ENCODE data around the gene KCNQ1.

The KCNQ1 gene

DNA sequence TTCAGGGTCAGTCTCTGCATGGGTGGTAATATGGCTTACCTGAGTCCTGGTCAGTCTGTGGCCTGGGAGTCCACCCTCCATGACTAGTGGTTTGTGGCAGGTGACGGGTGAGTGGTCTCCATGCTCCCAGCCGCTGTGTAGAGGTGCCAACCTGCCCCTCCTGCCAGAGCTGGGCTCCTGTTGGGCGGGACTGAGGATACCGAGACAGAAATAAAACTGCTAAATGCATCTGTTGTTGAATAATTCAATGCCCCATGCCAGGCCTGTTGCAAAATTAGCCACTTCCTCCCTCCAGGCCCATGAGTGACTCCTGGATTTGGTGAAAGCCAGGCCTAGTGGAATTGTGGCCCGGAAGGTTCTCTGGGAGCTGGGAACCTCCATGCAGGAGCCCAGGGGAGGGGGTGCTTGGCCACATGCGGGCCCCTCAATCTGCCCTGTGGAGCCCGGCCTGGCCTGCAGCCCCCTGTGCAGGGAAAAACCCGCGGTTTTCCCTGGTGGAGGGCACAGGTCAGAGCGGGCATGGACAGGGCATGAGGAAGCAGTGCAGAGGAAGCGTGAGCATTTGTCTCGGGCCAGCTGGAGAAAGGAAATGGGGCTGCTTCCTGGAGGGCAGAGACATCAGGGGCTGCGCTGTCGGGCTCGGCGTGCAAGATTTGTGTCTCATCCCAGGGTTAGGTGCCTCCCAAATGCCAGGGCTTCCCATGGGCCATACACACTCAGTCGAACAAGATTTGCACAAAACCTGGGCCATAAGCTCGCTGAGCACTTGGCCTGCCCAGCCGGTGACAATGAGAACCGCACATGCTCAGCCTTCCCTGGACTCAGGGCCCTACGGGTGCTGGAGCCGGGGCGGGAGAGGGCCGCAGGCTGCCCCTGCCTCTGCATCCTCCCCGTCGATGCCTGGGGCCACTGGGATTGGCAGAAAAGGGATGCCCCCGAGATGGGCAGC lies 66.9 kb downstream of the KCNQ1 start:
- Mint-ChIP-seq H3K9me3 (no peaks in the 10 kb centered on the region), H3K4me1 (peaks cover 22% of the 10 kb centered on the region), H3K27ac (no peak overlapping the region), H3K27me3 (no peaks in the 10 kb centered on the region), H3K36me3 (no peaks in the 10 kb centered on the region), H3K4me3 (no peak overlapping the region)

DNA sequence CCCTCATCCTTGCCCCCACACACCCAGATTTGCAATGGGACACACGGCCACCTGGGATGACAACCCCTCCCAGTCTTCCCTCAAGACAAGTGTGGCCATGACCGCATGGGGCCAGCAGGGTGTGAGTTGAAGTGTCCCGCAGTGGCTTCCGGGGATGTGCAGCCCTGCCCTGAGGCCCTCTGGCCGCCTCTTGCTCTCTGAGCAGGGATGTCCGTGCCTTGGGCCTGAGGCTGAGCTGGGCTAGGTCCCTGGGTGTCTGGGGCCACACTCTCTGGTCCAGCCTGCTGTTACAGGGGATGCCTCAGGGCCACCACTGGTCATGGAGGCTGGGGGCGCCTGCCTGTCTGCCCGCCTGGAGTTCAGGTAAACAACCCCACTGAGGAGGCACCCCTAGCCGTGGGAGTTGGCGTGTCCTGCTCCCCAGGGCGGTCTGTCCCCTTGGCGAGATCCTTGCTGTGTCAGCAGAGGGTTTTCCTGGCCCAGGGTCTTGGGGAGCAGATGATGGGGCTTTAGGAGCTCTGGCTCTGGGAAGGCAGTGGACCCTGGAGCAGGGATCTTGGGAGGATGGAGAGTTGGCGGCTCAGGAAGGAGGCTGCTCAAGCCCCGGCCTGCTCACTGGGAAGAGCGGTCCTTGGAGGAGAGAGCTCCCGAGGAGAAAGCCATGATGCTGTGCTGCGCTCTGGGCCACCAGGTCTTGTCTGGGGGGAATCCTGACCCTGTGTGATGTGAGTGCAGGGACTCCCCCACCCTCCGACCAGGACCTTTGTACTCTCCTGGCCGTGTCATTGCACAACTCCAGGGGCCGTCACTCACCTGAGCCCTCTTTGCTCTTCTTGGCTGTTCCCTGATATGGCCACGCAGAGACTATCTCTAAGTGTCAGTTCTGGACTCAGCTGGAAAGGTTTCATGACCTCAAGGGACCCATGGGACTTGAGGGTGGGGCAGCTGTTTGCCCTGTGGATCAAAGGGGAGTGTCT lies 67.9 kb downstream of the KCNQ1 start:
- no peak overlapping the region for H3K27ac Mint-ChIP-seq
- H3K4me1 Mint-ChIP-seq, result peaks cover 12% of the 10 kb centered on the region
- no peak overlapping the region for H3K4me3 Mint-ChIP-seq

DNA sequence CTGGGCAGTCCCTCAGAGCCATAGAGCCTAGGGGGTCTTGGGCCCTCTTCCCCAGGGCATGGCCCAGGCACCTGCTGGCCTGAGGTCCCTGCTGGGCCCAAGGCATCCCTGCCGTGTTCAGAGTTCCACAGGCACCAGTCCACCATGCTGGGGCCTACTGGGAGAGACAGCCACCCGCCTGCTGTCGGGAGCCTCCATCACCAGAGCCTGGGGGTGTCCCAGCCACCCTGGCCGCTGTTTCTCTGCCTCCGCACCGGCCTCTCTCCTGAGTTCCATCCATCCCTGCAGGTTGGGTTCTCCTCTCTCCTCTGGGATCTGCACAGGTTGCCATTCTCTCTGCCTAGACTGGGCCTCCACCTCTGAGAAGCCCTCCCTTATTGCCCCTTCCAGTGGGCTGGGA lies 68.6 kb downstream of the KCNQ1 start:
- Mint-ChIP-seq H3K27me3 (no peaks in the 10 kb centered on the region), H3K4me3 (no peak overlapping the region), H3K36me3 (no peaks in the 10 kb centered on the region), H3K27ac (no peak overlapping the region), H3K4me1 (peaks cover 12% of the 10 kb centered on the region), H3K9me3 (no peaks in the 10 kb centered on the region)

More for the DNA sequence above, 67.9 kb downstream of the KCNQ1 start:
- Mint-ChIP-seq H3K36me3 (no peaks in the 10 kb centered on the region), H3K9me3 (no peaks in the 10 kb centered on the region), H3K27me3 (no peaks in the 10 kb centered on the region)

DNA sequence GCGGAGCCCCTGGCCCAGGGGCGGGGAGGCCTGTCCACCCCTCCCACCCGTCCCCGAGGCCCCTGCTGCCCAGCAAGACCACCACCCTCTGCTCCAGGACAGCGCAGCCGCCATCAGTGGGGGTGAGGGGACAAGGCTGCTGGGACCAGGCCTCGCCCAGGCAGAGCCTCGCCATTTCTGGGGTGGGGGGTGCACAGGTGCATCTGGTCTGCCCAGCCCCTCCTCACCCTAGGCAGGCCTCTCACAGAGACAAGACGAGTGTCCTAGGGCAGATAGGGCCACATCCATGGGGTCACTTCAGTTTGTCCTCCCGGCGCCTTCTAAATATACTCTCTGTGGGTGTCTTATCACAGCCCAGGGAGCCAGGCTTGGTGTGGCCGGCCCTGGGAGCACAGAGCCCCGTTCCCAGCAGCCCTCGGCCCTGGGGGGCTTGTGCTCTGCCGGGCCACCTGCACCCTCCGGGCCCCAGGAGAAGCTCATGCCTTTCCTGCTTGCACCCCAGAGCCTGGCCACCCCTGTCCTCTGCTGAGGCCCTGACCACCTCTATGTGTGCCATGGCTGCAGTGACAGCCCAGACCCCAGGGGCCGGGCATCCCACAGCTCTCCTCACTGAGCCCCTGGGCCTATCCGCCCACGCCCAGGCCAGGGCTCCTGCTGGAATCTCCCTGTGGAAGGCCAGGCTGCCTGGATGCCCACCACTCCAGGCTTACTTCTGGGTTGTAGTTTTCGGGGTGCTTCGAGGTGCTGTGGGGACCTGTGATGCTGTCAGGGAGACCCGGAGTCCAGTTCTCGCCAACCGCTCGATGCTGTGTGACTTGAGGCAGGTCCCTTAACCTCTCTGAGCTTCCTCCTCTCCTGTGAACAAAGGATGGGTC lies 70.8 kb downstream of the KCNQ1 start:
- Mint-ChIP-seq H3K4me3 (no peak overlapping the region), H3K27me3 (no peaks in the 10 kb centered on the region)

DNA sequence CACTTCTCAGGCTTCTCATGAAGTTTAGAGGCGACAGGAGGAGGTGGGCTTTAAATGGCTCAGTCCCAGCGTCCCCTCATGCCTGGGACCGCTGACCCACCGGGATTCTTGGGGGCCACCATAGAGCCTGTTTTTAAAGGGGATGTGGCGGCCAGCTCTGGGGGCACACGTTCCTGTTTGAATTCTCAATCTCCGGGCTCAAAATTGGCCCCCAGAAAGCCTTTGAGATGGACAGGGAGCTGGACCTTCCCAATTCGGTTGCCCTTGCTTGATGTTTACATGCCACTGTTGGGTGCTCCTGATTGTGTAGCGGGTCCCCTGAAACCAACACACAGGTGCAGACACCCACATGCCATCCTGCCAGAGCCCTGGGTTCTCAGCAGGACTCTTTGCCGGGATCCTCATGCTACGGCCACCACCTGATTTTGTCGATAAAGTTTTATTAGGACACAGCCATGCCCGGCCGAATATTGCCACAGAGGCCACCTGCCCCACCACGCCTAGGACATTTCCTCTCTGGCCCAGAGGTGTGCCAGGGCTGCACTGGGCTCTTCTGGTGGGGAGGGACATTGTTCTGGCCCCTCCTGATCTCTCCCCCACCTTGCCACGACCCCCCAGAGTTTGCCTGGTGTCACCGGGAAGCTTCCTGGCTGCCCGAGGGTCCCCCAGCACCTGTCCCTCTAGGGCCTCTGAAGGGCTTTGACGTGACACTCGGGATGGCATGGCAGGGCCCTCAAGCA lies 71.6 kb downstream of the KCNQ1 start:
- no peak overlapping the region for H3K27ac Mint-ChIP-seq

More for the DNA sequence above, 70.8 kb downstream of the KCNQ1 start:
- Mint-ChIP-seq H3K4me1 (peaks cover 4% of the 10 kb centered on the region), H3K27ac (no peak overlapping the region), H3K36me3 (no peaks in the 10 kb centered on the region), H3K9me3 (no peaks in the 10 kb centered on the region)

DNA sequence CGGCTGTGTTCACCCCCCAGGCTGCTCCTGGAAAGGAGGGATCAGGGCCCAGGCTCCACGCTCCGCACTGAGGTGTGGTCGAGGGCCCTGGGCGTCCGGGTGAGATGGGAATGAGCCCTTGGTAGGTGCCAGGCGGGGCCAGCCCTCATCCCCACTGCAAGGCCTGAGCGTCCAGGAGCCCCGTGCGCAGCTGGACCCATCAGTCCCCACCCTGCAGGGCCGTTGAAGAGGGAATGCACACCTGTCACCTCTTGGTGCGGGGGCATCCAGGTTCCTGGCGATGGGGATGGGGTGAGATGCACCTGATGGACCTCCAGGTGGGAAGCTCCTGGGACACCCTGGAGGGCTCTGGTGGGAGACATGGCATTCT lies 72.2 kb downstream of the KCNQ1 start:
- Mint-ChIP-seq H3K9me3 (no peaks in the 10 kb centered on the region), H3K27ac (no peak overlapping the region), H3K36me3 (no peaks in the 10 kb centered on the region), H3K27me3 (no peaks in the 10 kb centered on the region), H3K4me1 (no peaks in the 10 kb centered on the region), H3K4me3 (no peak overlapping the region)

More for the DNA sequence above, 71.6 kb downstream of the KCNQ1 start:
- H3K4me3 Mint-ChIP-seq, result no peak overlapping the region
- H3K27me3 Mint-ChIP-seq, result no peaks in the 10 kb centered on the region
- H3K4me1 Mint-ChIP-seq, result no peaks in the 10 kb centered on the region
- no peaks in the 10 kb centered on the region for H3K36me3 Mint-ChIP-seq
- no peaks in the 10 kb centered on the region for H3K9me3 Mint-ChIP-seq

DNA sequence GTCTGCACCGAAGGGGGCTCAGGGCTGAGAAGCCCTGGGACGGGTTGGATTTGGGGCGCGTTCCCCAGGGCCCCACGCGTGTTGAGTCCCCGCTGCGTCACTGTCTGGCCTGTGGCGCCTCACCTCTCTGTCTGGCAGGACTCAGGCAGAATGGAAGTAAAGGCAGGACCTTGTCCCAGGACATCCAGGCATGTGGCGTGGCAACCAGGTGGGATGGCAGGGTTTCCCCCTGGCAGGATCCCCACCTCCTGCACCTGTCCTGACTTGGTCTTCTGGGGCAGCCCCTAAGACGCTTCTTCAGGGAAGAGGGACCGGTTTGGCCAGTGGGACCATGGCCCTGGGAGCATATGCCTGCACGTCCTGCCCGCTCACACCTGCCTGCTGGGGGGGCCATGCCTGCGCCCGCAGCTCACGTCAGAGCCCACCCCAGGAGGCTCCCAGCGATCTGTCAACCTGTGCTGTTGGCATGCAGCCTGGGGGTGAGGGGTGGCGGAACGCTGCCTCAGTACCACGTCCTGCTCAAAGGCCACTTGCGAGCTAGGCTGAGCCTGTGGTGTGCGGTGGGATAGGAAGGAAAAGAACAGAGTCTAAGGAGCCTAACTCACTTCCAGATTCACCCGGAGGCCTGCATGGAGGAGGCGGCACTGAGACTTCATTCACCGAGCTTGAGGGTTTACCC lies 72.7 kb downstream of the KCNQ1 start:
- H3K27me3 Mint-ChIP-seq, result no peaks in the 10 kb centered on the region
- no peak overlapping the region for H3K27ac Mint-ChIP-seq
- no peak overlapping the region for H3K4me3 Mint-ChIP-seq
- no peaks in the 10 kb centered on the region for H3K9me3 Mint-ChIP-seq
- H3K4me1 Mint-ChIP-seq, result no peaks in the 10 kb centered on the region
- H3K36me3 Mint-ChIP-seq, result no peaks in the 10 kb centered on the region

DNA sequence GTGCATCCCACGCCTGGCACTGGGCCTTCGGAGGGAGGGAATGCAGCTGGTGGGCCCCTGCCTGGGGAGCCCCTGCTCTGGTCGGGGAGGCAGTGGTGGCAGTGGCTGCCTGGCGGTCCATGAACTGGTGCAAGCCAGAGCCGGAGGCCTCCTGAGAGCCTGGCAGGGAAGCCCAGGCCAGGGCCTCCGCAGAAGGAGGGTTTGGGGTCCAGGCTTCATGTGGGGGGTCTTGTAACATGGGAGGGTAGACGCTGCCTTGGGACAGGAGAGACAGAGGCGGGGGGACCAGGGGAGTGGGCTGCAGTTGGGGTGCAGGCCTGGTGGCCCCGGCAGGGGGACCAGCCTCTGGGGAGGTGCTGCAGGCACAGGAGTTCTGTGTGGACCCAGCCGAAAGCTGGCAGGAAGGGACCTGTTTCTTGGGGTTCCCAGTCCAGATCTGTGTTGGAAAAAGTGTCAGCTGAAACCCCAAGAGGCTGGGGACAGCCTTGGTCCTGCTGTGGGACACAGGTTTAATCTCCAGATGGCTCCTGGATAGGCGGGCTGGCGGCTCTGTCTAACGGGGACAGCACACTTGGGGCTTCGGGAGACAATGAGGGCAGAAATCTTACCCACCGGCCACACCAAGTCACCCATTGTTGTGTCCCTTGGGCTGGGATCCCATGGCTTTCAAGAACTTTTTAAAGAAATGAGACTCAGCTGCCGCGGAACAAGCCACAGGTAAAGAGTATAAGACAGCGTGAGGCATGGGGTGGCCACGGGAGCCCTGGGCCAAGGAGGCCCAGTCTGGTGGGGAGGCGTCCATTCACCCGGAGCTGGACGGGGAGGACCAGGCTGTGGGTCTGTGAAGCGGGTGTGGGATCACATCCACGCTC lies 73.5 kb downstream of the KCNQ1 start:
- H3K4me1 Mint-ChIP-seq, result no peaks in the 10 kb centered on the region
- H3K36me3 Mint-ChIP-seq, result no peaks in the 10 kb centered on the region
- H3K27me3 Mint-ChIP-seq, result no peaks in the 10 kb centered on the region
- H3K27ac Mint-ChIP-seq, result no peak overlapping the region
- H3K4me3 Mint-ChIP-seq, result no peak overlapping the region
- no peaks in the 10 kb centered on the region for H3K9me3 Mint-ChIP-seq

DNA sequence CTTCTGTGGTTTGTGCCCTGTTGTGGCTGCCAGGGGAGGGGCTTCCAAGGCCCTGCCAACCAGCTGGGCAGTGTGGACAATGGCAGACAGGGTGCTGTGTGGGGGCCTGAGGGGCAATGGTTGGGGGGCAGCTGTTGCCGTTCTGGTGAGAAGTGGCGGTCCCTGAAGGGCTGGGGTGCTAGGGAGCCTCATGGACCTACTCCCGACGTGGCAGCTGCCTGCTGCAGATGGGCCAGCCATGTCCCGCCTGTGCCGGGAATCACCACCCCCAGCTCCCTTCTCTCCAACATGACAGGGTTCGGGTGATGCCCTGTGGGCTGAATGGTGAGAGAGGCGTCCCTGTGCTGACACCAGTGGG lies 74.2 kb downstream of the KCNQ1 start:
- Mint-ChIP-seq H3K4me3 (no peak overlapping the region), H3K27ac (no peak overlapping the region)

DNA sequence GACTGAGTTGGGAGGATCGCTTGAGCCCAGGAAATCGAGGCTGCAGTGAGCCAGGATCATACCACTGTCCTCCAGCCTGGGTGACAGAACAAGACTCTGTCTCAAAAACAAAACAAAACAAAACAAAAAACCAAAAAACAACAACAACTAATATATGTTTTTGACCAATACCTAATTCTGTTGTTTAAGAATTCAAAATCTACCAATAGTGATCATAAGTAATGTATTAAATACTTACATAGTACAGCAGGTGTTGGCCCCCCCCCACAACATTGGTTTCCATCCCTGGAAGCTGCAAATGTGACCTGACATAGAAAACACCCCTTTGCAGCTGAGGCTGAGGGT lies 74.7 kb downstream of the KCNQ1 start:
- Mint-ChIP-seq H3K27me3 (no peaks in the 10 kb centered on the region), H3K9me3 (no peaks in the 10 kb centered on the region), H3K4me3 (no peak overlapping the region), H3K4me1 (peaks cover under 1% of the 10 kb centered on the region), H3K27ac (no peak overlapping the region), H3K36me3 (no peaks in the 10 kb centered on the region)

More for the DNA sequence above, 74.2 kb downstream of the KCNQ1 start:
- Mint-ChIP-seq H3K9me3 (no peaks in the 10 kb centered on the region), H3K4me1 (no peaks in the 10 kb centered on the region), H3K27me3 (no peaks in the 10 kb centered on the region), H3K36me3 (no peaks in the 10 kb centered on the region)

DNA sequence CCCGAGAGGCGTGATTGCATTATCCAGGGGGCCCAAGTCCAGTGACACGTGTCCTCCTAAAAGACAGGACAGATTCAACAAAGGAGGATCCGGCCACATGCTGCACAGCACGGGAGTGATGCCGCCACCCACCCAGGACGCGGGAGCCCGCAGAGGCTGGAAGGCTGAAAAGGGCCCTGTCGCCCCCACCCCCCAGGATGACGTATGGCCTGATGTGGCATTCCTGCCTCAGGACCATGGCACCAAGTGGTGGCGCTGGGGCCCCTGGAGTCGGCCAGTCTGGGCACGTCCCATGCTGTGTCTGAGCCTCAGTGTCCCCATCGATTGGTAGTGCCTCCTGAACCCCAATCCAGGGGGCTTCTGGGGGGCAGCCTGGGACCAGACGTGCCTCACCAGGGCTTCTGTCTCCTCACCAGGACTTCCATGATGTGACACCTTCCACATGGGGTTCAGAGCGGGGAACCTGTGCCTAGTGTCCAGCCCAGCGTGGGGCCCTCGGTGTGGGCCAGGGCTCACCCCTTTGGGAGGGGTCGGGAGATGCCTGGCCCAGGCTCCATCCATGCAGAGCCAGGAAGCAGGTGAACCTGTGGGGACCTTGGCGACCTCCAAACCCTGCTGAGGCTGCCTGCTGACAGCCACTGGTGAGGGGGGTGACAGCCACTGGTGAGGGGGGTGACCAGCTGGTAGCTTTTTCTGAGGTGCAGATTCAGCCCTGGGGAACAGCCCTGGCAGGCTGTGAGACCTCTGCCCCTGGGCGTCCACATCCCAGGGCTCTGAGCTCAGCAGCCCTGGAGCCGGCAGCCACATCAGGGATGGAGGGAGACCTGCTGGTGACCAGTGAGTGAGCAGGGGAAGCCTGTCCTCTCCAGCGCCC lies 75.3 kb downstream of the KCNQ1 start:
- H3K4me1 Mint-ChIP-seq, result peaks cover 6% of the 10 kb centered on the region
- no peak overlapping the region for H3K4me3 Mint-ChIP-seq
- no peaks in the 10 kb centered on the region for H3K27me3 Mint-ChIP-seq
- no peaks in the 10 kb centered on the region for H3K9me3 Mint-ChIP-seq
- no peak overlapping the region for H3K27ac Mint-ChIP-seq
- H3K36me3 Mint-ChIP-seq, result no peaks in the 10 kb centered on the region

DNA sequence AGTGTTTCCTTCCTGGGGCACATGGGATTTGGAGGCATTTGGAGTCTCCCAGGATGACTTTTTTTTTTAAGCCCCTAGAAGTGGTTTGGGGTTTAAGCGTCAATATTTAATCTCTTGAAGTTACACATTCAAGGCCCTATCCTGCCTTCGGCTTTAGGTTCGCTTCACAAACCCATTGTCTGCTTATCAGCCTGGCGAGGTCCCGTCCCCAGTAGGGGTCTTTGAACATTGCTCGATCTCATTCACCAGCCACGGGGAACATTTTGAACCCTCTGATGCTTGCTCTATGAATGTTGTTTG lies 75.9 kb downstream of the KCNQ1 start:
- peaks cover 12% of the 10 kb centered on the region for H3K4me1 Mint-ChIP-seq
- H3K27ac Mint-ChIP-seq, result no peak overlapping the region
- no peaks in the 10 kb centered on the region for H3K9me3 Mint-ChIP-seq
- H3K27me3 Mint-ChIP-seq, result no peaks in the 10 kb centered on the region
- no peaks in the 10 kb centered on the region for H3K36me3 Mint-ChIP-seq
- no peak overlapping the region for H3K4me3 Mint-ChIP-seq

Data from activated naive CD4-positive, alpha-beta T cell treated with anti-CD3 and anti-CD28 coated beads, Interleukin-2, amount 50 U/mL, for 24 hours (primary cell).